Heart right ventricle (tissue), 16 donors: Measurements from ENCODE around the gene SRGAP2C. TPM values are rescaled to one million over a fixed set of nuclear protein-coding genes. Genes with fewer than 3 reads are reported as not detected.
"Not testable (repeated sequence)": the region's sequence is repeated elsewhere in the genome, so short reads cannot be mapped to it uniquely, and the experiment has no call there.

Experiments used
- ATAC-seq, 8 donors: fragments of 200-7000 bp; cut with Tn5 transposase; one replicate each; pipeline ENCODE4 v1.9.1; 2020; ENCODE audit warnings: mild to moderate bottlenecking in 8 of 8, moderate library complexity in 8 of 8, moderate number of reproducible peaks in 1 of 8
- DNase-seq, 2 donors: peaks; one replicate each; pipeline ENCODE4 v3.0.0-alpha.2; 2020
- H3K27ac ChIP-seq, 10 donors: fragments of 200-600 bp; sonication (generic) in 2 of 10; one replicate each; pipeline versions ENCODE4 v1.5.0 to v1.8.0; 2020 to 2022; ENCODE audit warnings: mild to moderate bottlenecking in 3 of 10
- H3K27me3 ChIP-seq, 7 donors: fragments of 200-600 bp; one replicate each; pipeline ENCODE4 v1.8.0; 2021 to 2022; ENCODE audit warnings: mild to moderate bottlenecking in 2 of 7
- H3K36me3 ChIP-seq, 9 donors: fragments of 200-600 bp; sonication (generic) in 1 of 9; one replicate each; pipeline versions ENCODE4 v1.5.0 to v1.8.0; 2020 to 2022; ENCODE audit warnings: mild to moderate bottlenecking in 2 of 9
- H3K4me1 ChIP-seq, 9 donors: fragments of 200-600 bp; sonication (generic) in 1 of 9; one replicate each; pipeline versions ENCODE4 v1.5.0 to v1.8.0; 2020 to 2022; ENCODE audit warnings: mild to moderate bottlenecking in 4 of 9
- H3K4me3 ChIP-seq, 10 donors: fragments of 200-600 bp; sonication (generic) in 2 of 10; one replicate each; pipeline versions ENCODE4 v1.5.0 to v1.8.0; 2020 to 2022; ENCODE audit warnings: mild to moderate bottlenecking in 7 of 10, moderate library complexity in 2 of 10
- H3K9me3 ChIP-seq, 11 donors: fragments of 200-600 bp in 10 of 11; sonication (generic) in 2 of 11; one replicate each; pipeline versions ENCODE4 v1.5.0 to v1.8.0; 2013 to 2022; ENCODE audit warnings: mild to moderate bottlenecking in 2 of 11, control low read depth in 1 of 11, moderate library complexity in 1 of 11
- WGBS, 2 donors: extraction: QIAGEN DNeasy Blood & Tissue Kit; methylation state at CpG; one replicate each; pipeline ENCODE4 v1.1.7; 2013; ENCODE audit warnings: inconsistent platforms in 1 of 2; 5-methylcytosine and 5-hydroxymethylcytosine counted together
- intact Hi-C, 10 donors: fragments of 100-400 bp; cut with DNase I; formaldehyde crosslinking; loops; one replicate each; pipeline versions ENCODE4 v1.11.1 to v1.14.2; 2022
- polyA plus RNA-seq, 2 donors: library from polyadenylated mRNA; stranded (reverse); fragments of 200-250 nt; gene quantifications; one replicate each; pipeline ENCODE4 v1.2.3, GENCODE V29; 2013
- total RNA-seq, 10 donors: library from RNA; stranded (reverse); fragmentation: NEBNext Ultra II Directional in 3 of 10; extraction: Animal tissue kit (Norgen Biotek cat#: 25700) in 3 of 10; gene quantifications; one replicate each; pipeline versions ENCODE4 v1.2.1 to v1.2.4, GENCODE V29; 2021 to 2023
- donor health status: Arrhythmogenic right ventricular cardiomyopathy.
- donor health status: ischemic (EF 13 %, LVEDD 7.1; RV severe dilation, severe dysfunction).
- donor health status: healthy with polysubstance abuse.
- donor health status: DM: no; HTN: yes; CAD: no.
- donor health status: DM: no; HTN: no; CAD: no.
- donor health status: ischemic (EF 25% LVEDD 6.9; RV normal size, moderate dysfunction).
- donor health status: ischemic (EF 25% LVEDD 5.7; RV mildly dilated, moderate dysfunction).
- donor health status: healthy.
- donor health status: DM: yes; HTN: yes; CAD: no.
- donor health status: Ischemic cardiomyopathy.
- donor health status: ischemic (EF 35%, LVEDD 5.7; RV mildly dilated, moderate dysfunction).
- donor health status: nonischemic (EF 11% LVEDD 7.7; RV severe dilation, severe dysfunction).
- donor health status: DM: yes; HTN: yes; CAD: no.
- donor health status: PGD.
- donor health status: ischemic (EF 29% LVEDD 5.4; RV normal size, mild dysfunction).
- donor health status: nonischemic (EF 23%, LVEDD 6.1; RV moderate dilation, normal function).

Gene SRGAP2C
- total and polyA plus RNA-seq, 12 donors: 3.3 to 13.4 (median 9.5) TPM

GRCh38 chr1:121278777-121279547 lies 94.2 kb downstream of the SRGAP2C start:
- H3K27ac ChIP-seq, H3K4me3 ChIP-seq, intact Hi-C loops, H3K9me3 ChIP-seq, H3K4me1 ChIP-seq, H3K36me3 ChIP-seq, DNase-seq, ATAC-seq, H3K27me3 ChIP-seq: not testable (repeated sequence)
- WGBS, 2 donors: 67% methylated on average over 1 of the region's 4 CpGs; no CpG with 5 or more reads in 1 of the 2 donors

- H3K36me3 ChIP-seq, ATAC-seq, intact Hi-C loops, H3K4me3 ChIP-seq, H3K9me3 ChIP-seq, H3K4me1 ChIP-seq, H3K27me3 ChIP-seq, H3K27ac ChIP-seq, DNase-seq: not testable (repeated sequence)
- 27 to 36% methylated on average over 1 of the region's 4 CpGs for WGBS, 2 donors
These were observed 94.7 kb downstream of the SRGAP2C start for GRCh38 chr1:121279548-121279898.

GRCh38 chr1:121280699-121281317 lies 96.0 kb downstream of the SRGAP2C start:
- H3K4me1 ChIP-seq, H3K4me3 ChIP-seq, intact Hi-C loops, H3K9me3 ChIP-seq, H3K27ac ChIP-seq, DNase-seq, H3K27me3 ChIP-seq, H3K36me3 ChIP-seq: not testable (repeated sequence)
- 83 to 89% methylated on average over 1 to 3 of the region's 5 CpGs for WGBS, 2 donors
- ATAC-seq: peak in 2 of 8 donors; percentile 20 to 28

- no CpG with 5 or more reads among the region's 2 CpGs for WGBS, 2 donors
- intact Hi-C loops, H3K4me3 ChIP-seq, H3K36me3 ChIP-seq, H3K9me3 ChIP-seq, H3K27me3 ChIP-seq, H3K27ac ChIP-seq, H3K4me1 ChIP-seq, DNase-seq: not testable (repeated sequence)
- peak in 3 of 8 donors; percentile 41 to 59 (median 42) for ATAC-seq
These were observed 96.7 kb downstream of the SRGAP2C start for GRCh38 chr1:121281480-121281879.

- H3K27me3 ChIP-seq, H3K4me1 ChIP-seq, H3K36me3 ChIP-seq, H3K27ac ChIP-seq, intact Hi-C loops, DNase-seq, H3K9me3 ChIP-seq, H3K4me3 ChIP-seq: not testable (repeated sequence)
- ATAC-seq: peak in 2 of 8 donors; percentile 20 to 61
These were observed 98.9 kb downstream of the SRGAP2C start for GRCh38 chr1:121283587-121284180.

- H3K9me3 ChIP-seq, H3K27ac ChIP-seq, H3K36me3 ChIP-seq, intact Hi-C loops, H3K4me3 ChIP-seq, DNase-seq, H3K4me1 ChIP-seq, H3K27me3 ChIP-seq: not testable (repeated sequence)
- 31 to 32% methylated on average over 1 to 2 of the region's 2 CpGs for WGBS, 2 donors
- peak in 1 of 8 donors; percentile 69 for ATAC-seq
These were observed 107.8 kb downstream of the SRGAP2C start for GRCh38 chr1:121292590-121292989.

- ATAC-seq: peak; percentile 85 to 96 (median 92)
- H3K27ac ChIP-seq, DNase-seq, H3K27me3 ChIP-seq, H3K36me3 ChIP-seq, H3K9me3 ChIP-seq, H3K4me3 ChIP-seq, intact Hi-C loops, H3K4me1 ChIP-seq: not testable (repeated sequence)
- WGBS, 2 donors: 17% methylated on average over 1 of the region's 11 CpGs
These were observed 108.8 kb downstream of the SRGAP2C start for GRCh38 chr1:121293263-121294204.

- WGBS, 2 donors: no CpG with 5 or more reads among the region's 2 CpGs
- DNase-seq, H3K27ac ChIP-seq, intact Hi-C loops, H3K27me3 ChIP-seq, H3K4me1 ChIP-seq, H3K9me3 ChIP-seq, ATAC-seq, H3K36me3 ChIP-seq, H3K4me3 ChIP-seq: not testable (repeated sequence)
These were observed 109.4 kb downstream of the SRGAP2C start for GRCh38 chr1:121294205-121294570.

GRCh38 chr1:121296563-121296962 lies 111.8 kb downstream of the SRGAP2C start:
- H3K4me1 ChIP-seq, H3K4me3 ChIP-seq, DNase-seq, H3K27ac ChIP-seq, ATAC-seq, H3K27me3 ChIP-seq, H3K36me3 ChIP-seq, H3K9me3 ChIP-seq, intact Hi-C loops: not testable (repeated sequence)
- no CpG with 5 or more reads among the region's 4 CpGs for WGBS, 2 donors

GRCh38 chr1:121298529-121298928 lies 113.8 kb downstream of the SRGAP2C start:
- not testable (repeated sequence) for H3K27ac ChIP-seq

More at GRCh38 chr1:121298529-121298928, 113.8 kb downstream of the SRGAP2C start:
- ATAC-seq, H3K27me3 ChIP-seq, H3K4me3 ChIP-seq, H3K36me3 ChIP-seq, DNase-seq, intact Hi-C loops, H3K4me1 ChIP-seq, H3K9me3 ChIP-seq: not testable (repeated sequence)
- no CpG with 5 or more reads among the region's 4 CpGs for WGBS, 2 donors
